Measurements from ENCODE around the gene WFIKKN1. TPM values are rescaled to one million over a fixed set of nuclear protein-coding genes. Genes with fewer than 3 reads are reported as not detected.

Gene WFIKKN1, protein sequence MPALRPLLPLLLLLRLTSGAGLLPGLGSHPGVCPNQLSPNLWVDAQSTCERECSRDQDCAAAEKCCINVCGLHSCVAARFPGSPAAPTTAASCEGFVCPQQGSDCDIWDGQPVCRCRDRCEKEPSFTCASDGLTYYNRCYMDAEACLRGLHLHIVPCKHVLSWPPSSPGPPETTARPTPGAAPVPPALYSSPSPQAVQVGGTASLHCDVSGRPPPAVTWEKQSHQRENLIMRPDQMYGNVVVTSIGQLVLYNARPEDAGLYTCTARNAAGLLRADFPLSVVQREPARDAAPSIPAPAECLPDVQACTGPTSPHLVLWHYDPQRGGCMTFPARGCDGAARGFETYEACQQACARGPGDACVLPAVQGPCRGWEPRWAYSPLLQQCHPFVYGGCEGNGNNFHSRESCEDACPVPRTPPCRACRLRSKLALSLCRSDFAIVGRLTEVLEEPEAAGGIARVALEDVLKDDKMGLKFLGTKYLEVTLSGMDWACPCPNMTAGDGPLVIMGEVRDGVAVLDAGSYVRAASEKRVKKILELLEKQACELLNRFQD
- 0.11 and 0.13 TPM in 2 replicates for total RNA-seq

DNA sequence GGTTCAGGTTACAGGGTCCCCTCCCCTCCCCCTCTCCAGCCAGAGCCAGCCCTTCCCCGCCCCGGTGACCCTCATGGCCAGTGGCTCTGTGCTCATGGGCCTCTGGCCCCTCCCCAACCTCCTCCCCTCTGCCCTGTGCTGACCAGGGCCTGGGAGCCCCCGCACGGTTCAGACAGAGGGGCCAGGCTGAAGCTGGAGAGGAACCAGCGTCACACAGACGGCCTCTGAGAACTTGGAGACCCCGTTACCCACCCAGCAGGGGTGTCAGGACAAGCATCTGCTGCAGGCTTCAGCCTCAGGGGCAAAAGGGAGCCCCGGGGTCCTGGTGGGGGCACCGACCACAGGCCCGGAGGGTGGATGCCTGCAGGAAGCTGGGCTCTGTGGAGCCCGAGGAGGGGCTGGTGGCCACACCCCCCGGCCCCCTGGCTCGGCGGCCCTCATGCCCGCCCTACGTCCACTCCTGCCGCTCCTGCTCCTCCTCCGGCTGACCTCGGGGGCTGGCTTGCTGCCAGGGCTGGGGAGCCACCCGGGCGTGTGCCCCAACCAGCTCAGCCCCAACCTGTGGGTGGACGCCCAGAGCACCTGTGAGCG lies at the start of gene WFIKKN1:
Gene WFIKKN1, plus strand, starts transcription at position 171 of the 591 bp plus-strand sequence. Its CDS starts 269 bp downstream, at position 440.

DNA sequence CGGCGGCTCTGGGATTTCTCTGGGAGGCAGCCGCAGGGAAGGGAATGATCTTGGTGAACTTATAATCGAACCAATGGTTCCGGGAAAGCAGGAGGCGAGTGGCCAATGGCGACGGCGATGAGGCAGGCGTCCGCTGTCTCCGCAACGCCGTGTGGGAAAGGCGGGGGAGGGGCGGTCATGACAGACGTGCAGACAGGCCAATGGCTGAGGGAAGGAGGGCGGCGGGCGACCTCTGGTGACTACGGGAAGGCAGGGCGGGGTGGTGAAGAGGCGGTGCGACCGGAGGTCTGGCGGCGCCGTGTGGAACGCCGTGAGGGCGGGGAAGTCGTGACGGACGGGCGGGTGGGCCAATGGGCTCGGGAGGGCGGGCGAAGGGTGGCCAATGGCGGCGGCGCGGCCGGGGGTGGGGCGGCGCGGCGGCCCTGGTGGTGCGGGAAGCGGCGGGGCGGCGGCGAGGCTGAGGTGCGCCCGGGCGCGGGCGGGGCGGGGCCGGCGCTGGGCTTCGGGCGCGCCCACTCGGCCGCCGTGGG lies 41.1 kb upstream of the WFIKKN1 start, which contains the start of gene RAB40C:
Gene RAB40C, plus strand, starts transcription at position 409 of the 530 bp plus-strand sequence. CDS start 226 bp downstream, outside the sequence.

GRCh38 chr16:636206-637080 lies 5.7 kb downstream of the WFIKKN1 start, which contains the start of gene METTL26:
Gene METTL26 (minus strand): TSS chr16:636305. CDS start chr16:636290, 15 bp downstream.

DNA sequence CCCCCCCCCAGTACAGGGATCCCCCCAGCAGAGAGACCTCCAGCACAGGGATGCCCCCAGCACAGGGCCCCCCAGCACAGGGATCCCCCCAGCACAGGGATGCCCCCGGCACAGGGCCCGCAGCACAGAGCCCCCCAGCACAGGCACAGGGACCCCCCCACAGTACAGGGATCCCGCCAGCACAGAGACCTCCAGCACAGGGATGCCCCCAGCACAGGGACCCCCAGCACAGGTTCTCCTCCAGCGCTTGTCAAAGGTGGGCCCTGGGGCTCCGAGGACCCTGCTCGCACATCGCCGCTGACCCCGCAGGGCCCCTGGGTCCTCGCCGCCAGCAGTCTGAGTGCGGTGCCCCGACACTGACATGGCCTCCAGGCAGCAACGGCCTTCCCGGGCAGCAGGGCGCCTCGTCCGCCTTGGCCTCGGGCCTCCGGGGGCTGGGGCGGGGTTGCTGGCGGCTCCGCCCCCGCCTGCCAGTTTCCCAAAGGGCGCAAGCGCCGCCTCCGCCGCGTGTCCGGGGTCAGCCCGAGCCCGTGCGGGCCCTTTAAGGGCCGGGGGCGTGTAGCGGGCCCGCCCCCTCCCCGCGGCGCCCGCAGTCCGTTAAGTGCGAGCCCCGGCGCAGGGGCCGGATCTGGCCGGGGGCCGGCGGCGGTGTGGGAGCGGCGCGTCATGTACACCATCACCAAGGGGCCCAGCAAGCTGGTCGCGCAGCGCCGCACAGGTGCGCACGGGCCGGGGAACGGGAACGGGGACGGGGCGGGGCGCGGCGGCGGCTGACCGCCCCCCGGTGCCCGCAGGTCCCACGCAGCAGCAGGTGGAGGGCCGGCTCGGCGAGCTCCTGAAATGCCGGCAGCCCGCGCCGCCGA lies 10.8 kb downstream of the WFIKKN1 start, which contains the start of gene MCRIP2:
Gene MCRIP2, plus strand, starts transcription at position 503 of the 863 bp plus-strand sequence. Its CDS starts 164 bp downstream, at position 667.

GRCh38 chr16:648781-649589 lies 18.2 kb downstream of the WFIKKN1 start, which contains the start of gene WDR90:
Gene WDR90 (plus strand): TSS chr16:649365. CDS start chr16:649417, 52 bp downstream.

DNA sequence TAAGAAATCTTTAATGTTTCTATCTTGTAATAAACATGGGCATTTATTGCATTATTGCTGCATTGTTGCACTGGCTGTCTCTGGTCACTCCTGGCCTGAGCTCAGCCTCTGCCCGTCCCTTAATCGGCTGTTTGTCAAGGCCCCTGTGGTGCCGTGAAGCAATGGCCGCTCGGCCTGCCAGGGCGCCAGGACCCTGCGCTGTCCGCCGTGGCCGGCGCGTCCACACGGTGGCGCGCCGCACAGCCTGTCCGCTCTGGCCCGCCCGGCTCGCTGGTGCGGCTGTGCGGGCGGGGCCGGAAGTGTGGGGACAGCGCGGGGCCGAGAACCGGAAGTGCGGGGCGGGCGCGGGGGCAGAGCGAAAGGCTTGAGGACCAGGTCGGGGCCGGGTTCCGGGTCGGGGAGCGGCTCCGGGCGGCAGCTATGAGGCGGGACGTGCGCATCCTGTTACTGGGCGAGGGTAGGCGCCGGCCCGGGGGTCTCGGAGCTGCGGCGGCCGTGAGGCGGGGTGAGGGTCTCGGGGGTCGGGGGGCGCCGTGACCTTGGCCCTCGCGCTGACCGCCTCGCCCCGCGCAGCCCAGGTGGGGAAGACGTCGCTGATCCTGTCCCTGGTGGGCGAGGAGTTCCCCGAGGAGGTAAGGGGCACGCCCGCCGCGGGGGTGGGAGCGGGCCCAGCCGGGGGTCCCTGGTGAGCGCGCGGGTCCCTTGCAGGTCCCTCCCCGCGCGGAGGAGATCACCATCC lies 37.2 kb downstream of the WFIKKN1 start, which contains the start of gene RHOT2:
Gene RHOT2, plus strand, starts transcription at position 353 of the 739 bp plus-strand sequence. Its CDS starts 68 bp downstream, at position 421.

DNA sequence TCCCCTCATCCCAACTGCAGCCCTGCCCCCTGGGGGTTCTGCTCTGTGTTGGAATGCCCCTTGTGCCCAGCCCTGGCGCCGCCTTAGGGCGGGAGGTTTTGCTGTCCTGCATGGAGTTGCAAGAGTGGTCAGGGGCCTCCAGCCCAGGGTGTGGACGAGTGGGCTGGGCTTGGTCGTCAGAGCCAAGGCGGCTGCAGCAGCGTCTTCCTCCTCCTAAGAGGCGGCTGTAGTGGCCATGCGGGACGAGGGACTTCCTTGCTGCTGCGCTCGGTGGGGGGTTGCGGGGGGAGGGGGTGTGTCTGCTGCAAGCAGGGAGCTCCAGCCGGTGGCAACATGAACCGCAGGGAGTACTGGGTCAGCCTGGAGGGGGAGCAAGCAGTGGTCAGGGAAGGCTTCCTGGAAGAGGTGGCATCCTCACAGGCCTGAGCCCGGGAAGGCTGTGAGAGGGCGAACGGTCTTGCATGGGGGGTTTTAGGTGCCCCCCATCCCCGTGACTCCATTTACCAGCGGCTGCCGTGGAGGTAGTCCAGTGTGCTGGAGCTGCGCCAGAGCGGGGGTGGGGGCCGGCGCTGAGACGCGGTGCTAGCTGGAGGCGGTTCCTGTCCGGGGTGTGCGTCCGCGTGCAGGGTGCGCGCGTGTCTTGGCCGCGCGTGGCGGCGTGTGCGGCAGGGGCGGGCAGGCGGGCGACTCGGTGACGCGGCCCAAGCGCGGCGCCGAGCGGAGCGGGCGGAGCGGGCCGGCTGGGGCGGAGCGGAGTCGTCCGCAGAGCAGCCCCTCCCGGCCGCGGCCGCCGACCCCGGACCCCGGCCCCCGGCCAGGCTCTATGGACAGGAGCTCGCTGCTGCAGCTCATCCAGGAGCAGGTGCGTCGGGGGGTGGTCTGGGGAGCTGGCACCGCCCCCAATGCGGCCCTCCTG lies 44.4 kb downstream of the WFIKKN1 start, which contains the start of gene RHBDL1:
Gene RHBDL1, plus strand, starts transcription at position 704 of the 916 bp plus-strand sequence. Its CDS starts 120 bp downstream, at position 824.

DNA sequence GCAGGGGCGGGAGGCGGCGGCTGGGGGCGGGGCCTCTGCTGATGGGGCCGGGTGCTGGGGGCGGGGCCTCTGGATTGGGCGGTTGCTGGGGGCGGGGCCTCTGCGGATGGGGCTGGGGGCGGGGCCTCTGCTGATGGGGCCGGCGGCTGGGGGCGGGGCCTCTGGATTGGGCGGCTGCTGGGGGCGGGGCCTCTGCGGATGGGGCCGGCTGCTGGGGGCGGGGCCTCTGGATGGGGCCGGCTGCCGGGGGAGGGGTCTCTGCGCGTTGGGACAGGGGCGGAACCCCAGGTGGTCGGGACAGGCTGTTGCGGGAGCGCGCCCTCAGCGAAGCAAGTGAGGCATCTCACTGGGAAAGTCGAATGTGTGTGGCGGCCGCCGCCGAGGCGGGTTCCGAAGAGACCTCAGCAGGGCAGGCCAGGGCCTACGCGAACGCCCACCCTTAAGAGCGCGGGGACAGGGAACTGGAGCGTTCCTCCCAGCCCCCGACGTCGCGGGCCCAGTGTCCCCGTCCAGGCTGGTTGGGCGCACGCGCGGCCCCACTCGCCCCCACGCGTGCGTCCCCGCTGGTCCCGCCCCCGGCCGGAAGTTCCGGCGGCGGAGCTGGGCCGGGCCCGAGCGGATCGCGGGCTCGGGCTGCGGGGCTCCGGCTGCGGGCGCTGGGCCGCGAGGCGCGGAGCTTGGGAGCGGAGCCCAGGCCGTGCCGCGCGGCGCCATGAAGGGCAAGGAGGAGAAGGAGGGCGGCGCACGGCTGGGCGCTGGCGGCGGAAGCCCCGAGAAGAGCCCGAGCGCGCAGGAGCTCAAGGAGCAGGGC lies 49.2 kb downstream of the WFIKKN1 start, which contains the start of gene STUB1:
Gene STUB1, plus strand, starts transcription at position 597 of the 811 bp plus-strand sequence. Its CDS starts 116 bp downstream, at position 713.

Other genes with a start within 250 kb of the WFIKKN1 start
- gene PGAP6, start 249.0 kb upstream of the WFIKKN1 start, total RNA-seq, result 32.4 and 33.2 TPM in 2 replicates
- gene NME4, start 233.8 kb upstream of the WFIKKN1 start, total RNA-seq, result 57.4 and 61.4 TPM in 2 replicates
- gene DECR2, start 229.1 kb upstream of the WFIKKN1 start, total RNA-seq, result 10.2 and 10.5 TPM in 2 replicates
- gene RAB11FIP3, start 205.3 kb upstream of the WFIKKN1 start, total RNA-seq, result 21.3 and 24.6 TPM in 2 replicates
- gene CAPN15, start 103.3 kb upstream of the WFIKKN1 start, total RNA-seq, result 24.6 and 26.3 TPM in 2 replicates
- gene PRR35, start 70.6 kb upstream of the WFIKKN1 start, total RNA-seq, result 0.11 TPM in 1 of 2 replicates, not detected in the other
- 0.43 and 0.65 TPM in 2 replicates for gene NHLRC4, start 64.0 kb upstream of the WFIKKN1 start, total RNA-seq
- 17.6 and 22.3 TPM in 2 replicates for gene PIGQ, start 61.0 kb upstream of the WFIKKN1 start, total RNA-seq
- gene RAB40C, start 40.9 kb upstream of the WFIKKN1 start, total RNA-seq, result 9.5 and 9.8 TPM in 2 replicates
- 64.2 and 79.6 TPM in 2 replicates for gene METTL26, start 5.3 kb downstream of the WFIKKN1 start, total RNA-seq
- 9.1 and 12.9 TPM in 2 replicates for gene MCRIP2, start 10.8 kb downstream of the WFIKKN1 start, total RNA-seq
- gene WDR90, start 18.4 kb downstream of the WFIKKN1 start, total RNA-seq, result 8.8 and 9.4 TPM in 2 replicates
- 24.3 and 25.2 TPM in 2 replicates for gene RHOT2, start 37.1 kb downstream of the WFIKKN1 start, total RNA-seq
- gene RHBDL1, start 44.7 kb downstream of the WFIKKN1 start, total RNA-seq, result 0.65 and 1.2 TPM in 2 replicates
- 75.1 and 78.9 TPM in 2 replicates for gene STUB1, start 49.4 kb downstream of the WFIKKN1 start, total RNA-seq
- gene JMJD8, start 53.3 kb downstream of the WFIKKN1 start, total RNA-seq, result 39.9 and 45.1 TPM in 2 replicates
- 6.0 and 7.6 TPM in 2 replicates for gene WDR24, start 59.4 kb downstream of the WFIKKN1 start, total RNA-seq
- under 0.01 and 0.11 TPM in 2 replicates for gene FBXL16, start 74.8 kb downstream of the WFIKKN1 start, total RNA-seq
- gene METRN, start 84.1 kb downstream of the WFIKKN1 start, total RNA-seq, result 39.6 and 40.2 TPM in 2 replicates
- gene ANTKMT, start 90.2 kb downstream of the WFIKKN1 start, total RNA-seq, result 16.9 and 18.2 TPM in 2 replicates
- 0.97 and 1.3 TPM in 2 replicates for gene CCDC78, start 95.5 kb downstream of the WFIKKN1 start, total RNA-seq
- gene HAGHL, start 96.1 kb downstream of the WFIKKN1 start, total RNA-seq, result 6.1 and 10.2 TPM in 2 replicates
- 19.5 and 26.3 TPM in 2 replicates for gene CIAO3, start 110.0 kb downstream of the WFIKKN1 start, total RNA-seq
- 0.32 and 5.9 TPM in 2 replicates for gene MSLN, start 129.7 kb downstream of the WFIKKN1 start, total RNA-seq
- 15.8 and 16.6 TPM in 2 replicates for gene RPUSD1, start 157.4 kb downstream of the WFIKKN1 start, total RNA-seq
- 3.3 and 5.4 TPM in 2 replicates for gene CHTF18, start 157.6 kb downstream of the WFIKKN1 start, total RNA-seq
- not detected in 2 replicates for gene GNG13, start 169.7 kb downstream of the WFIKKN1 start, total RNA-seq

Measured in articular chondrocyte of knee joint (primary cell).